GM18951 (cell line): ENCODE measurements around the gene FBXO47.

Source experiments
- POLR2A ChIP-seq: IDR thresholded peaks from 4 replicates; pipeline ENCODE4 v1.6.1; 2011; ENCODE audit warnings: mild to moderate bottlenecking; ENCODE audit not compliant: insufficient read length, insufficient read depth; ENCODE audit errors: extremely low read depth
- in situ Hi-C: fragments of 300-500 bp; cut with MboI; formaldehyde crosslinking; loops from one replicate; pipeline ENCODE4 v1.12.0; 2022; ENCODE audit warnings: low sequenced_read_pairs, mixed read lengths, inconsistent platforms; ENCODE audit not compliant: unreplicated experiment

FBXO47 gene

DNA sequence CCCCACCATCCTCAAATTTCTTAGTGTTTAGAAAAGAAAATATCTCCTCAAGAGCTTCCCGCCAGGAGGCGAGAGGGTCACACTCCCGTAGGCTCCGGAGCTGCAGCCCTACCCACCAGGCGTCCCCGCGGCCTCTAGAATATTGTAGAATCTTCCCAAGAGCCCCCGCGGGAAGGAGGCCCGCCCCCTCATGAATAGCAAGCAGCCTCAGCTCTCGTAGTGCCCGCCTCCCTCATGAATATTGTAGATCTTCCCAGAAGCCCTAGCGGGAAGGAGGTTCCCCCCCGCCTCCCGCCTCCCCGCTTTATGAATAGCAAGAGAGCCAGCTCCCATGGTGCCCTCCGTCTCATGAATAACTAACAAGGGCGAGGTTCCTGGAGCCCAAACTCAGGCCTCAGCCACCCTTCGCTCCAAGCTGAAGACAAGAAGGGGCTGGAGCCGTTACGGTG is at the start of gene FBXO47:
TSS of gene FBXO47 (minus strand) at position 114 of the 449 bp plus-strand sequence. CDS start 4,378 bp downstream, outside the sequence.
- in situ Hi-C loops = no loop called here
- TF ChIP-seq POLR2A = no peak

DNA sequence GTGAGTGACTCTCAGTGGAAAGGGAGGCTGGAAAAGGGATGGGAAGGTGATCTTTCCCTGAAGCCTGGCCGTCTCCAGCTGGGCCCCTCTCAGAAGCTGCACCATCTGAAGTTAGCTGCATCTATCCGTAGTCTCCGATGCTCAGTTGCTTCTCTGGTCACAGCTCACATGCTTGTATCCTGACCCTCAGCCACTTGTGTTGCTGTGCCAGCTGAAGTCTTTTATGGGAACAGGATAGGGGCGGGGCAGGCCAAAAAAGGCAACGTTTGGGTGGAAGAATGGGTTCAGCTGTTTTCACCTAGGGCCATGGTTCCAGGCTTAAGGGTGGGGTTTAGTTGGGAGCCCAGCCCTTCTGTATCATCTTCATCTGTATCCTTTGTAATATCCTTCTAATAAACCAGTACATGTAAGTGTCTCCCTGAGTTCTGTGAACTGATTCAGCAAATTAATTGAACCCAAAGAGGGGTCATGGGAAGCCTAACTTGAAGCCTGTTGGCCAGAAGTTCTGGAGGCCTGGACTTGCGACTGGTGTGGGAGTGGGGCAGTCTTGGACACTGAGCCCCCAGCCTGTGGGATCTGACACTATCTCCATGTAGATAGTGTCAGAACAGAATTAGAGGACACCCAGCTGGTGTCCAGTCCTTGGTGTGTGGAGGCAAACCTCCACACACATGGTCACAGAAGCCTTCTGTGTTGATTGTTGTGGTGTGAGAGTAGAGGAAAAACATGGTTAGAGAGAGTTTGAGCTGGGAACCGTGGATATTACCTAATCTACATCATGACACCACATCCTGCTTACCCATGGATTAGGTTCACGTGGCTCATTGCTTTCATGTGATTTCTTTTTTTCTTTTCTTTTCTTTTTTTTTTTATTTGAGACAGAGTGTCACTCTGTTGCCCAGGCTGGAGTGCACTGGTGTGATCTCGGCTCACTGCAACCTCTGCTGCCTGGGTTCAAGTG is 49.3 kb upstream of the FBXO47 start:
- TF ChIP-seq POLR2A = no peak
- in situ Hi-C loops = no loop called here

GRCh38 chr17:39015546-39015935 is 48.3 kb upstream of the FBXO47 start:
- TF ChIP-seq POLR2A = no peak
- in situ Hi-C loops = no loop called here

DNA sequence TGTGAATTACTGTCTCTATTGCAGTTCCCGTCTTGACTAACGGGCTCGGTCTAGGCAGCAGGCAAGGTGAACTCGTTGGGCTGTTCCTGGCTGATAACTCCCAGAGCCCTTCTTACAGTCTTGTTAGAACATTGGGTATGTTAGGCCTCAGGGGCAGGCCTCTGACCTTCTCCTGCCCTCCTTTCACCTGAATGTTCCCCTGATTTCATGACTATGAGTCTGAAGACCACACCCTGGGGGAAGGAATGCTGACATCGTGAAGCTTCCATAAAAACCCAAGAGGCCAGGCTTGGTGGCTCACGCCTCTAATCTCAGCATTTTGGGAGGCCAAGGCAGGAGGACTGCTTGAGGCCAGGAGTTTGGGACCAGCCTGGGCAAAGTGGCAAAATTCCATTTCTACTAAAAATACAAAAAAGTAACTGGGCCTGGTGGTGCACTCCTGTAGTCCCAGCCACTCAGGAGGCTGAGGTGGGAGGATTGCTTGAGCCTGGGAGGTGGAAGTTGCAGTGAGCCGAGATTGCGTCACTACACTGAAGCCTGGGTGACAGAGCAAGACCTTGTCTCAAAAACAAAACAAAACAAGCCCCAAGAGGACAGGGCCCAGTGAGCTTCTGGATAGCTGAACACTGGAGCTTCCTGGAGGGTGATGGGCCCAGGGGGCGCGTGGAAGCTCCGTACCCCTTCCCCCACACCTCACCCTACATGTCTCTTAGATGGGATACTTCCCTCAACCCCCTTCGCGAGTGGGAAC is 47.8 kb upstream of the FBXO47 start:
- TF ChIP-seq POLR2A = no peak
- in situ Hi-C loops = no loop called here

DNA sequence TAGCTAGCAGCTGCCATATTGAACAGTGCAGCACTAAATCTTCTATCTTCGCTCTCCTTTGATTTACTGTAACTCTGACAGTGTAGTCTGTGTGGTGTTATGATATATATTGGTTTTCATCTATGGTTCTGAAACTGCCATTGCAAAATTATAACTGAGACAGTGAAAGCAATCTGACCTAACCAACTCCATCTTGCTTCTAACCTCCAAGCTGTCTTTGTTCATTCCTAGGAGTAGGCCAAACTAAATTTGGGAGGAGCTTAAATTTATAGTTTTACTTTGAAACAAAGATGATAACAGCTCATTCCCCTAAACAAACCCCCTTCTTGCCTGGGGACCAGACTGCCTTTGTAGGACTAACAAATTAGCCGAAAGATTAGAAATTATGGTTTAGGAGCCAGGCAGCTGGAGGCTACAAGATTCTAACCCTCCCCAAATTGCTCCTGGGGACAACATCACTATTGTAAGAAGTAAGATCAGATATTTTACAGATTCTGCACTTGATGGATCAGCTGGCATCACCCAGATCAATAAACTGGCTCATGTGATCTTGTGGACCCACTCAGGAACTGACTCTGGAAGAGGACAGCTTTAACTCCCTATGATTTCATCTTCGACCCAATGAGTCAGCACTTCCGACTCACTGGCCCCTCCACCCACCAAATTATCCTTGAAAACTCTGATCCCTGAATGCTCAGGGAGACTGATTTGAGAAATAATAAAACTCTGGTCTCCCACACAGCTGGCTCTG is 47.0 kb upstream of the FBXO47 start:
- TF ChIP-seq POLR2A = no peak
- in situ Hi-C loops = no loop called here

DNA sequence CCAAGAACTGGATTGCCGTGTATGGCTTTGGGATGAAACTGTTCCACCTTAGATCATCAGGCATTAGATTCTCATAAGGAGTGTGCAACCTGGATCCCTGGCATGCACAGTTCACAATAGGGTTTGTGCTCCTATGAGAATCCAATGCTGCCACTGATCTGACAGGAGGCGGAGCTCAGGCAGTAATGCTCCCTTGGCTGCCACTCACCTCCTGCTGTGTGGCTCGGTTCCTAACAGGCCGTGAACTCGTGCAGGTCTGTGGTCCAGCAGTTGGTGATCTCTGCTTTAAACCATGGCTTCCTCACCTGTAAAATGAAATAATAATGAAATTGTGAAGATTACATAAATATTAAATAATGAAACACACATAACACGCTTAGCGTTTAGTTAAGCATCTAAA is 45.5 kb upstream of the FBXO47 start:
- in situ Hi-C loops = no loop called here
- TF ChIP-seq POLR2A = no peak

DNA sequence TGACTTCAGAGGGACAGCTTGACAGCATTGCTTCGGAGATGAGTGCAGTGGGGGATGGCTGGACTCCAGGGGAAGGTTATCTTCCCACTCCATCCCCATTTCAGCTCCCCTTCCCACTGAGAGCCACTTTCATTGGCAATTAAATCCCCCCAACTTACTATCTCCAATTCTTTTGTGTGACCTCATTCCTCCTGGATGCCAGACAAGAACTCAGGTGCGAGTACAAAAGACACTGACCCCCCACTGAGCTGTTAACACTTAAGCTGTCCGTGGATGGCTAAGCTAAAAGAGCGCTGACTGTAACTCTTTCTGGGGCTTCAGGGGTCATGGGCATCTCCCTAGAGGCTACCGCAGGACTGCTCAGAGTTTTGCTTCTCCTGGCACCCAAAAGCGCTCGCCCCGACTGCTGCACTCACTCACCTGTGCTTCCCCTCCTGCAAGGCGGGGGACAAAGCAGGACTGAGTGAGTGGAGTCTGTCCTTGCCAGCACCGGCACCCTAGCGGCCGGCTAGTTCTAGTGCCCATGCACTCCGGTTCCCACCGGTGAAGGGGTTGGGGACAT is 44.8 kb upstream of the FBXO47 start:
- TF ChIP-seq POLR2A = no peak
- in situ Hi-C loops = no loop called here

- in situ Hi-C loops = no loop called here
- no peak for TF ChIP-seq POLR2A
These were observed 42.4 kb upstream of the FBXO47 start for GRCh38 chr17:39009581-39010001.

GRCh38 chr17:39008633-39009032 is 41.4 kb upstream of the FBXO47 start:
- in situ Hi-C loops = no loop called here
- TF ChIP-seq POLR2A = no peak

DNA sequence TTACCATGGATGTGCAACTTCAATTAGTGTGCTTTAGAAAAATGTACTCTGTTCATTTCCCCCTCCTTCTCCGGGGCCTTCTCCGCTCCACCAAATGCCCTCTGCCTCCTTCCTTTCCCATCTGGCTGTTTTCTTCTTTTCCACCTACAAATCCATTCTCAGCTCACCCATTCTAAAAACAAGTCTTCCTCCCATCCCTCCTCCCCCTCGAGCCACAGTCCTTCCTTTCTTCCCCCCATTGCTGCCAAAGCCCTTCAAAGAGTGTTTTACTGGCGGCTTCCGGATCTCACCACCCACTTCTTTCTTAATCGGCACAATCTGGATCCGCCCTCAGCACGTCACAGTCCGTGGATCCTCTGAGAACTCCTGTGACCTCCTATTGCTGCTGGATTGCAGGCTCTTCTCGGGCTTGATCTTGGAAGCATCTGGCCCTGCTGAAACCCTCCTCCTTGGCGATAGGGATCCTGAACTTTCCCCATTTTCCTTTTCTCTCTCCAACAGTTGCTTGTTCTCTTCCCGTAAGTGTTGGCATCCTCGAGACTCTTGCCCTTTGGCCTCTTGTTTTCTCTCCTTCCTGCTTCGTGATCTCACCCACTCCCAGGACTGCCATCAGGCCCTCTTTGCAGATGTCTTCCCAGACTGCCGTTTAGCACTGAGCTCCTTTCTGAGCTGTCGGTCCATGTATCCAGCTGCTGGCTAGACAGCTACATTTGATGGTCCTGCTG is 36.0 kb upstream of the FBXO47 start:
- in situ Hi-C loops = no loop called here
- no peak for TF ChIP-seq POLR2A

DNA sequence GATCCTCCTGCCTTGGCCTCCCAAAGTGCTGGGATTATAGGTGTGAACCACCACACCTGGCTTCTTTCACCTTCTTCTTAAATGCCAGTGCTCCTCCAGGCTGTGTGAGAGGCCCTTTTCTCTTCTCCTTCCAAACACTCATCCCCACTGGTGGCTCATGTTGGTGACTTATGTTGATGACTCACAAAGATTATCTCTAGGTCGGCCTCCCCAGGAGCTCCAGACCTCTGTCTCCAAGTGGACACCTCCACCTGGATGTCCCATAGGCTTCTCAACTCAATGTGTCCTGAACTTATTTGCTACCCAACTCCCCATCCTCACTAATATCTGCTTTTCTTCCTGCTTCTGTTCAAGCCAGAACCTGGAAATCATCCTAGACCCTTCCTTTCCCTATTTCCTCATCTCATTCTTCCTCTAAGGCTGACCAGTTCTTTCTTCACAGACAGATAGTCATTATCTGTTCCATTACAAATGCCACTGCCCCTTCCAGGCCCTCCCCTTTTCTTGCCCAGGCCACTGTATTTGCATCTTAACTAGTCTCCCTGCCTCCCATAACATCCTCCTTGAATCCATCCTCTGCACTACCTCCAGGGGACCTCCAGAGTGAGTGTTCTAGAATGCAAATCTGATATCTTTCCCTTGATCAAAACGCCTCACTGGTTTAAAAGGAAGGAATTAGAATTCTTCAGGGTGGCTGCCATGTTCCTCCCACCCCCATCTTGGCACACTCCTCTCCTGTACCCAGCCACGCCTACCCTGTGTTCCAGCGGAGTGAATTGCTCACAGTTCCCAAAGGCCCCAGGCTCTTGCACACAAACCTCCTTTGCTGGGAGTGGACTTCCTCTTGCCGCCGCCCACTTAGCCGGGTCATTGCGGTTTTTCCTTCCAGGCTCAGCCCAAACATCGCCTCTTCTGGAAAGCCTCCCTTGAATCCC is 34.8 kb upstream of the FBXO47 start:
- TF ChIP-seq POLR2A = no peak
- in situ Hi-C loops = no loop called here
